GM21367 (cell line): ENCODE results near the gene SPG11.
"Not testable (repeated sequence)": the region's sequence is repeated elsewhere in the genome, so short reads cannot be mapped to it uniquely, and the experiment has no call there.

Experiments used
- ATAC-seq: cut with Tn5 transposase; IDR thresholded peaks from one replicate; pipeline ENCODE4 v1.9.1; 2021; ENCODE audit not compliant: unreplicated experiment

The SPG11 gene

GRCh38 chr15:44569316-44569715, 94.1 kb downstream of the SPG11 start:
- no peak for ATAC-seq

GRCh38 chr15:44568338-44568737, 95.1 kb downstream of the SPG11 start:
- ATAC-seq: no peak

- no peak for ATAC-seq
Observed at GRCh38 chr15:44566155-44566540, 97.3 kb downstream of the SPG11 start.

GRCh38 chr15:44565387-44566154, 97.9 kb downstream of the SPG11 start:
- ATAC-seq: no peak

- ATAC-seq: not testable (repeated sequence)
Observed at GRCh38 chr15:44560926-44561325, 102.5 kb downstream of the SPG11 start.

GRCh38 chr15:44554934-44555723, 108.3 kb downstream of the SPG11 start:
- no peak for ATAC-seq

GRCh38 chr15:44550734-44551133, 112.7 kb downstream of the SPG11 start:
- ATAC-seq: no peak

GRCh38 chr15:44550256-44550655, 113.2 kb downstream of the SPG11 start:
- no peak for ATAC-seq

- not testable (repeated sequence) for ATAC-seq
Observed at GRCh38 chr15:44549152-44549551, 114.3 kb downstream of the SPG11 start.

GRCh38 chr15:44545913-44546802, 117.3 kb downstream of the SPG11 start:
- peak; percentile 43 for ATAC-seq

GRCh38 chr15:44544745-44545144, 118.7 kb downstream of the SPG11 start:
- ATAC-seq: not testable (repeated sequence)

- ATAC-seq: no peak
Observed at GRCh38 chr15:44542596-44542995, 120.9 kb downstream of the SPG11 start.

GRCh38 chr15:44541282-44541958, 122.0 kb downstream of the SPG11 start:
- no peak for ATAC-seq

GRCh38 chr15:44537735-44538240, 125.7 kb downstream of the SPG11 start:
- no peak for ATAC-seq

- ATAC-seq: peak; percentile 84
Observed at GRCh38 chr15:44536962-44537734, 126.3 kb downstream of the SPG11 start, which contains the start of gene EIF3J. TSS of gene EIF3J (plus strand) at chr15:44537147. CDS start at chr15:44537195, 48 bp downstream.

GRCh38 chr15:44536302-44536961, 127.0 kb downstream of the SPG11 start:
- peak; percentile 53 for ATAC-seq

GRCh38 chr15:44535523-44536301, 127.8 kb downstream of the SPG11 start:
- ATAC-seq: no peak

GRCh38 chr15:44535092-44535491, 128.4 kb downstream of the SPG11 start:
- no peak for ATAC-seq
